Activated T-cell treated with anti-CD3 and anti-CD28 coated beads for 1 hour (primary cell): Measurements from ENCODE around the gene MRPL23.
"Not testable (repeated sequence)": the region's sequence is repeated elsewhere in the genome, so short reads cannot be mapped to it uniquely, and the experiment has no call there.

Experiments
- DNase-seq: peaks from one replicate; pipeline ENCODE4 v3.0.0-alpha.2; 2020; ENCODE audit warnings: low read depth

The MRPL23 gene

GRCh38 chr11:1933416-1934334, 13.5 kb upstream of the MRPL23 start:
- no peak for DNase-seq

GRCh38 chr11:1934335-1935155, 12.6 kb upstream of the MRPL23 start:
- DNase-seq, result no peak

GRCh38 chr11:1935156-1936071, 11.7 kb upstream of the MRPL23 start:
- DNase-seq, result no peak

- no peak for DNase-seq
Measured at GRCh38 chr11:1936072-1936780, 10.9 kb upstream of the MRPL23 start.

GRCh38 chr11:1936781-1937615, 10.1 kb upstream of the MRPL23 start:
- DNase-seq, result no peak

- no peak for DNase-seq
Measured at GRCh38 chr11:1937616-1938342, 9.4 kb upstream of the MRPL23 start.

- no peak for DNase-seq
Measured at GRCh38 chr11:1938343-1939005, 8.7 kb upstream of the MRPL23 start.

GRCh38 chr11:1939006-1939625, 8.0 kb upstream of the MRPL23 start:
- DNase-seq, result no peak

- DNase-seq, result not testable (repeated sequence)
Measured at GRCh38 chr11:1939788-1940187, 7.3 kb upstream of the MRPL23 start.

GRCh38 chr11:1942558-1943260, 4.4 kb upstream of the MRPL23 start:
- no peak for DNase-seq

- no peak for DNase-seq
Measured at GRCh38 chr11:1943576-1943975, 3.6 kb upstream of the MRPL23 start.

GRCh38 chr11:1943977-1944376, 3.2 kb upstream of the MRPL23 start:
- no peak for DNase-seq

- no peak for DNase-seq
Measured at GRCh38 chr11:1947592-1948237, 583 bp downstream of the MRPL23 start.

- no peak for DNase-seq
Measured at GRCh38 chr11:1948389-1948788, 1.3 kb downstream of the MRPL23 start.

- no peak for DNase-seq
Measured at GRCh38 chr11:1949302-1949701, 2.2 kb downstream of the MRPL23 start.

- no peak for DNase-seq
Measured at GRCh38 chr11:1949922-1950321, 2.8 kb downstream of the MRPL23 start.

GRCh38 chr11:1952806-1953482, 5.8 kb downstream of the MRPL23 start:
- DNase-seq, result no peak
